WERI-Rb-1 (cell line): Measurements from ENCODE around the gene TEAD1.
"Not testable (repeated sequence)": the region's sequence is repeated elsewhere in the genome, so short reads cannot be mapped to it uniquely, and the experiment has no call there.

Experiments
- DNase-seq: peaks from one replicate; pipeline ENCODE4 v3.0.0-alpha.2; 2020
- H3K27ac ChIP-seq: fragments of 250-450 bp; sonication (Bioruptor Pico); 2 replicates; pipeline ENCODE4 v1.5.1; 2020; ENCODE audit warnings: mild to moderate bottlenecking, moderate library complexity
- H3K27me3 ChIP-seq: fragments of 250-450 bp; sonication (Bioruptor Pico); 2 replicates; pipeline ENCODE4 v1.5.1; 2021; ENCODE audit warnings: mild to moderate bottlenecking, low read depth, moderate library complexity; ENCODE audit not compliant: insufficient read depth, severe bottlenecking
- H3K36me3 ChIP-seq: fragments of 250-450 bp; sonication (Bioruptor Pico); 2 replicates; pipeline ENCODE4 v1.5.1; 2020; ENCODE audit warnings: mild to moderate bottlenecking, moderate library complexity
- H3K4me3 ChIP-seq: 2 replicates; pipeline ENCODE4 v1.5.1; 2011; ENCODE audit warnings: low read depth, mild to moderate bottlenecking, control low read depth, low read length
- H3K9me3 ChIP-seq: fragments of 250-450 bp; sonication (Bioruptor Pico); 2 replicates; pipeline ENCODE4 v1.5.1; 2021; ENCODE audit warnings: mild to moderate bottlenecking, moderate library complexity; ENCODE audit not compliant: severe bottlenecking
- CTCF ChIP-seq: IDR thresholded peaks from 2 replicates; pipeline ENCODE4 v1.5.1; 2011; ENCODE audit warnings: low read depth, mild to moderate bottlenecking, control low read depth, inconsistent platforms, low read length

The TEAD1 gene

DNA sequence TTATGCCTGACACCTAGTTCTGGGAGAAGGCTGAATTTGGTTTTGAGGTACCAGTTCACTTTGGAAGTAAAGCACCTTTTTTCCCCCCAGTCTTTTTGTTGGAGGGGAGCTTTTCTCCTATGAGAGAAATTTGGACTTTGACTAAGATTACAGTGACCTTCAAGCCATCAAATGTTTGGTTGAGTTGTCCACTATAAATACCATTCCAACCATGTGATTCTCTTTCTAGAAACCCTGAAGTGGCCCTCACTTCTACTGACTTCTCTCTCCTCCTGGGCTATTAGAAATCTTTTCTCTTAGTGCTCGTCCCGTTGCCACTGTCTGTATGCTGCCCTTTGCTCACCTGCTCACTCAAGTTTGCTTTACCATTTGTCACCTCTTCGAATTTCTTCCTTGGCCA lies 82.6 kb downstream of the TEAD1 start:
- Histone ChIP-seq H3K27me3 (no peaks in the 10 kb centered on the region), H3K4me3 (no peak overlapping the region), H3K27ac (no peak overlapping the region), H3K9me3 (no peaks in the 10 kb centered on the region), H3K36me3 (no peaks in the 10 kb centered on the region)
- TF ChIP-seq CTCF, result no peak
- DNase-seq, result no peak

- Histone ChIP-seq H3K9me3 (no peaks in the 10 kb centered on the region), H3K4me3 (no peak overlapping the region), H3K27me3 (no peaks in the 10 kb centered on the region), H3K27ac (no peak overlapping the region), H3K36me3 (no peaks in the 10 kb centered on the region)
- TF ChIP-seq CTCF, result no peak
- DNase-seq, result no peak
These were observed 83.2 kb downstream of the TEAD1 start for GRCh38 chr11:12757416-12757815.

DNA sequence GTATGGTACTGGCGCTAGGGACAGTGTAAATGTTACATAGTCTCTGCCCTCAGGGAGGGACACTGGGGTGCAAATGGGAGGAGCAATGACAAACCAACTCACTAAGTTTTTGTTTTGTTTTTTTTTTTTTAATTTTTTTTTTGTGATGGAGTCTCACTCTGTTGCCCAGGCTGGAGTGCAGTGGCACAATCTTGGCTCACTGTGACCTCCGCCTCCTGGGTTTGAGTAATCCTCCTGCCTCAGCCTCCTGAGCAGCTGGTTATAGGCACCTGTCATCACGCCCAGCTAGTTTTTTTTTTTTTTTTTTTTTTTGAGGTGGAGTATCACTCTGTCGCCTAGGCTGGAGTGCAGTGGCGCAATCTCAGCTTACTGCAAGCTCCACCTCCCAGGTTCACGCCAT lies 83.9 kb downstream of the TEAD1 start:
- not testable (repeated sequence) for H3K27ac ChIP-seq, H3K36me3 ChIP-seq, H3K27me3 ChIP-seq, H3K9me3 ChIP-seq, DNase-seq, H3K4me3 ChIP-seq

DNA sequence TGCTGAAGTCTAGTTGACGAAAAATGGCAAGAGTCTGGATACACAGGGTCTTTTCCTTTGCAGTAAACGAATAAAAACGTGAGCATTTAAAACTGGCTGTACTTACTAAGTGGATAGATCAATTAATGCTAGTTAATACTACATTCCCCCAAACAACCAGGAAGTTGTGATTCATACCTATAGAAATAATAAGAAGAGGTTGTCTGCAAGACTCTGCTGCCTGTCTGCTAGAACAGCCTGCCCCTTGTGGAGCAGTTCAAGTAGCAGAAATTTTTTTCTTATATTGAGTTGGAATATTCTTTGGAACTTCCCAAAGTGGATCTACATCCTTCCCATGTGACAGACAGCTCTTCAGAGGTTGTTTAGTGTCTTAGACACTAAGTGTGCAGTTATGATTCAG lies 86.8 kb downstream of the TEAD1 start:
- TF ChIP-seq CTCF, result no peak
- no peak for DNase-seq
- Histone ChIP-seq H3K36me3 (peaks cover 18% of the 10 kb centered on the region), H3K27me3 (no peaks in the 10 kb centered on the region), H3K4me3 (no peak overlapping the region), H3K9me3 (no peaks in the 10 kb centered on the region), H3K27ac (no peak overlapping the region)

- Histone ChIP-seq H3K36me3 (peaks cover 29% of the 10 kb centered on the region), H3K9me3 (no peaks in the 10 kb centered on the region), H3K27me3 (no peaks in the 10 kb centered on the region), H3K27ac (no peak overlapping the region), H3K4me3 (no peak overlapping the region)
- TF ChIP-seq CTCF, result no peak
- DNase-seq, result no peak
These were observed 88.1 kb downstream of the TEAD1 start for GRCh38 chr11:12762278-12762677.

GRCh38 chr11:12762696-12763324 lies 88.6 kb downstream of the TEAD1 start:
- peaks cover 29% of the 10 kb centered on the region for H3K36me3 ChIP-seq
- H3K9me3 ChIP-seq, result no peaks in the 10 kb centered on the region
- no peak overlapping the region for H3K4me3 ChIP-seq
- no peak overlapping the region for H3K27ac ChIP-seq
- no peak for DNase-seq
- no peaks in the 10 kb centered on the region for H3K27me3 ChIP-seq
- no peak for TF ChIP-seq CTCF
